A549 (cell line): Measurements from ENCODE around the gene VSTM4.

Source experiments
- CBX2 ChIP-seq: fragments of 200-600 bp; sonication (generic); IDR thresholded peaks from 2 replicates; pipeline ENCODE4 v1.6.1; 2016; ENCODE audit warnings: low read depth, mild to moderate bottlenecking, borderline replicate concordance
- CHD2 ChIP-seq: fragments of 150-350 bp; IDR thresholded peaks from 2 replicates; pipeline ENCODE4 v1.6.1; 2014; ENCODE audit warnings: low read length; ENCODE audit not compliant: partially characterized antibody
- CTCF ChIP-seq: fragments of >200 bp; sonication (Bioruptor Twin); formaldehyde crosslinking; IDR thresholded peaks from 3 replicates; pipeline ENCODE4 v1.5.1; 2016
- JUN ChIP-seq, 2 experiments: fragments of >200 bp; sonication (Bioruptor Twin); formaldehyde crosslinking; IDR thresholded peaks; 2 replicates in 1 of 2; 3 replicates in 1 of 2; pipeline ENCODE4 v1.6.1; 2016 to 2017
- NR3C1 ChIP-seq: fragments of >200 bp; sonication (Bioruptor Twin); formaldehyde crosslinking; IDR thresholded peaks from 3 replicates; pipeline ENCODE4 v1.6.1; 2017
- POLR2A ChIP-seq: IDR thresholded peaks from 2 replicates; pipeline ENCODE4 v1.6.1; 2012; ENCODE audit warnings: mild to moderate bottlenecking, low read length
- RARB ChIP-seq: fragments of 250-450 bp; sonication (Bioruptor Pico); IDR thresholded peaks from 2 replicates; pipeline ENCODE4 v1.8.0; 2021; ENCODE audit warnings: mild to moderate bottlenecking, moderate library complexity
- RNF2 ChIP-seq: fragments of 200-600 bp; sonication (generic); IDR thresholded peaks from 2 replicates; pipeline ENCODE4 v1.6.1; 2016; ENCODE audit warnings: low read depth, mild to moderate bottlenecking, antibody characterized with exemption, moderate library complexity, borderline replicate concordance
- SMC3 ChIP-seq: fragments of >200 bp; sonication (Bioruptor Twin); formaldehyde crosslinking; IDR thresholded peaks from 3 replicates; pipeline ENCODE4 v1.6.1; 2018; ENCODE audit warnings: inconsistent platforms
- ZNF302 ChIP-seq: fragments of 250-450 bp; sonication (Bioruptor Pico); IDR thresholded peaks from 2 replicates; pipeline ENCODE4 v1.9.0; 2021; ENCODE audit warnings: inconsistent platforms, mild to moderate bottlenecking, moderate library complexity
- TF ChIP-seq, protein P1 (sequence below): IDR thresholded peaks from 2 replicates; pipeline ENCODE4 v1.6.1; 2012

DNA sequence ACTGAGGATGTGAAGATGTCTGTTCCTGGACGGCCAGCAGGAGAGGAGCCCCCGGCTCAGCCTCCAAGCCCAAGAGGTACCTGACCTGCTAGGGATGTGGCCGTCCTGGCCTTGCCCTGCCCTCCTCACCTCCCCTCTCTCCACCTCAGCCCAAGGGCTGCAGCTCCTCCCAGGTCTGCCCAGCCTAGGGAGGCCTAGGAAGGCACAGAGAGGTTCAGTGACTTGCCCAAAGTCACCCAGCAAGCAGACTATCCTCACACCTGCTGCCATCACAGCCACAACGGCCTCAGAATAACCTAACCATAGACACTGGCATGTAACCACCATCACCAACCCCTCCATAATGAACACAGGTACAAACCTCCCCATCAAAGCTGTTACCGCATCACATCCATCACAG, 137.0 kb downstream of the VSTM4 start:
- TF ChIP-seq RARB (CRISPR knock-in tag) (no peak), CTCF (no peak), SMC3 (no peak), CHD2 (no peak), JUN (IDR thresholded peaks at IDR 0.05) (no peak), ZNF302 (CRISPR knock-in tag) (no peak), POLR2A (no peak), CBX2 (no peak), RNF2 (no peak), NR3C1 (no peak)
- TF ChIP-seq, protein P1, sequence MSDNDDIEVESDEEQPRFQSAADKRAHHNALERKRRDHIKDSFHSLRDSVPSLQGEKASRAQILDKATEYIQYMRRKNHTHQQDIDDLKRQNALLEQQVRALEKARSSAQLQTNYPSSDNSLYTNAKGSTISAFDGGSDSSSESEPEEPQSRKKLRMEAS = no peak
